SU-DHL-6 (cell line): ENCODE results near the gene HEATR1.
"Not testable (repeated sequence)": the region's sequence is repeated elsewhere in the genome, so short reads cannot be mapped to it uniquely, and the experiment has no call there.

ENCODE experiments used
- H2AFZ ChIP-seq: fragments of 200-600 bp; sonication (generic); 2 replicates; pipeline ENCODE4 v1.6.1; 2014; ENCODE audit warnings: low read depth, mild to moderate bottlenecking, moderate library complexity, mixed read lengths, antibody characterized with exemption, low read length; ENCODE audit not compliant: severe bottlenecking
- H3F3A ChIP-seq: fragments of 200-600 bp; shearing (Covaris generic); 2 replicates; pipeline ENCODE4 v1.6.0; 2016; ENCODE audit warnings: antibody characterized with exemption, mild to moderate bottlenecking; ENCODE audit not compliant: insufficient read depth
- H3K27ac ChIP-seq: fragments of 200-600 bp; sonication (generic); 2 replicates; pipeline ENCODE4 v1.5.1; 2016; ENCODE audit warnings: low read depth, mild to moderate bottlenecking, low read length, moderate library complexity, mixed read lengths
- H3K27me3 ChIP-seq: fragments of 200-600 bp; sonication (generic), shearing (Covaris generic); 2 replicates; pipeline ENCODE4 v1.6.0; 2014; ENCODE audit warnings: mild to moderate bottlenecking, low read length
- H3K36me3 ChIP-seq: fragments of 200-600 bp; sonication (generic); 2 replicates; pipeline ENCODE4 v1.6.1; 2014; ENCODE audit warnings: mild to moderate bottlenecking, low read length, mixed read lengths
- H3K4me2 ChIP-seq: fragments of 300-600, 200-600 bp; shearing (Covaris generic), sonication (generic); 2 replicates; pipeline ENCODE4 v1.6.0; 2014; ENCODE audit warnings: low read length, low read depth, mild to moderate bottlenecking; ENCODE audit not compliant: poor library complexity, severe bottlenecking
- H3K4me3 ChIP-seq: fragments of 200-600 bp; sonication (generic); 2 replicates; pipeline ENCODE4 v1.5.1; 2014; ENCODE audit warnings: antibody characterized with exemption, low read length, mild to moderate bottlenecking, mixed read lengths; ENCODE audit not compliant: insufficient read depth, poor library complexity, severe bottlenecking
- H3K79me2 ChIP-seq: fragments of 200-600 bp; sonication (generic); 2 replicates; pipeline ENCODE4 v1.6.1; 2014; ENCODE audit warnings: mild to moderate bottlenecking, low read length, moderate library complexity; ENCODE audit not compliant: insufficient read depth
- H3K9ac ChIP-seq: fragments of 200-600 bp; sonication (generic); 2 replicates; pipeline ENCODE4 v1.7.0; 2014; ENCODE audit warnings: mild to moderate bottlenecking, low read length
- H3K9me2 ChIP-seq: fragments of 200-600 bp; sonication (generic); replicated peaks from 2 replicates; pipeline ENCODE4 v1.6.1; 2014; ENCODE audit warnings: low read length; ENCODE audit not compliant: insufficient read depth
- H3K9me3 ChIP-seq: fragments of 200-600 bp; sonication (generic); 2 replicates; pipeline ENCODE4 v1.6.1; 2014; ENCODE audit warnings: low read length, mixed read lengths; ENCODE audit not compliant: insufficient read depth
- H4K20me1 ChIP-seq: fragments of 200-600 bp; sonication (generic); 2 replicates; pipeline ENCODE4 v1.6.1; 2014; ENCODE audit warnings: low read depth, mild to moderate bottlenecking, antibody characterized with exemption, low read length, moderate library complexity, mixed read lengths
- EZH2phosphoT487 ChIP-seq: fragments of 200-600 bp; sonication (generic), shearing (Covaris generic); conservative IDR thresholded peaks from 2 replicates; pipeline ENCODE4 v1.6.1; 2018; ENCODE audit warnings: mild to moderate bottlenecking, antibody characterized with exemption, low read length, moderate library complexity, mixed read lengths
- TF ChIP-seq, protein P1 (sequence below): fragments of 200-600 bp; sonication (generic); IDR thresholded peaks from one replicate; pipeline ENCODE4 v1.5.1; 2017; ENCODE audit warnings: antibody characterized with exemption, mild to moderate bottlenecking, low read length, moderate library complexity; ENCODE audit not compliant: insufficient read depth, poor library complexity, severe bottlenecking

The HEATR1 gene

DNA sequence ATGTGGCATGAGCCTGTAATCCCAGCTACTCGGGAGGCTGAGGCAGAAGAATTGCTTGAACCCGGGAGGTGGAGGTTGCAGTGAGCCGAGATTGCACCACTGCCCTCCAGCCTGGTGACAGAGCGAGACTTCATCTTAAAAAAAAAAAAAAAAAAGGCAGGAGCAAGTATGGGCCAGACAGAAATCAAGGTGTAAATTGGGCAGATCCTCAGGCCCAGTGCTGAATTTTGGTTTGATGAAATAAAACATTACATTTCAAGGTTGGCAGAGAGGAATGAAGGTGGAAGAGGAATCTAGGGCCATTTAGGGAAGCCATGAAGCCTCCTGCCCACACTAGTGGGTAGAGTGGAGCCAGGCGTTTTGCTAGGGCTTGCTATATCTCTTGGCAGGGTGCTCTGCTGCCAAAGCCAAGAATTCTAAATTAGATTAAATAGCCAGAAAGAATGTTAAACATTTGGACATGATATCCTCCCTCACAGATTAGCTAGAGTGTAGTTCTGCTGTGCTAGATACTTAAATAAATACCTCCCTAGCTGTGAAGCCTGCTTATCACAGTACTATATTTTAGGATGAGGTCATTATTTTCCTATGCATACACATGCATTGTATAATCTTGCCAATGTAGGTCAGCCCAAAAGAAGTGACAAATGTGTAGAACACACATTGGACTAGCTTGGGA, 97.2 kb downstream of the HEATR1 start:
- Histone ChIP-seq H3K36me3 (no peaks in the 10 kb centered on the region), H3K27me3 (no peaks in the 10 kb centered on the region), H3K9me2 (no peaks in the 10 kb centered on the region), H3F3A (no peaks in the 10 kb centered on the region), H3K9me3 (no peaks in the 10 kb centered on the region), H3K9ac (no peak overlapping the region), H3K4me3 (no peak overlapping the region), H4K20me1 (no peaks in the 10 kb centered on the region), H3K27ac (no peak overlapping the region), H2AFZ (no peak overlapping the region), H3K4me2 (no peak overlapping the region), H3K79me2 (no peaks in the 10 kb centered on the region)
- no peak for TF ChIP-seq EZH2phosphoT487
- TF ChIP-seq, protein P1, sequence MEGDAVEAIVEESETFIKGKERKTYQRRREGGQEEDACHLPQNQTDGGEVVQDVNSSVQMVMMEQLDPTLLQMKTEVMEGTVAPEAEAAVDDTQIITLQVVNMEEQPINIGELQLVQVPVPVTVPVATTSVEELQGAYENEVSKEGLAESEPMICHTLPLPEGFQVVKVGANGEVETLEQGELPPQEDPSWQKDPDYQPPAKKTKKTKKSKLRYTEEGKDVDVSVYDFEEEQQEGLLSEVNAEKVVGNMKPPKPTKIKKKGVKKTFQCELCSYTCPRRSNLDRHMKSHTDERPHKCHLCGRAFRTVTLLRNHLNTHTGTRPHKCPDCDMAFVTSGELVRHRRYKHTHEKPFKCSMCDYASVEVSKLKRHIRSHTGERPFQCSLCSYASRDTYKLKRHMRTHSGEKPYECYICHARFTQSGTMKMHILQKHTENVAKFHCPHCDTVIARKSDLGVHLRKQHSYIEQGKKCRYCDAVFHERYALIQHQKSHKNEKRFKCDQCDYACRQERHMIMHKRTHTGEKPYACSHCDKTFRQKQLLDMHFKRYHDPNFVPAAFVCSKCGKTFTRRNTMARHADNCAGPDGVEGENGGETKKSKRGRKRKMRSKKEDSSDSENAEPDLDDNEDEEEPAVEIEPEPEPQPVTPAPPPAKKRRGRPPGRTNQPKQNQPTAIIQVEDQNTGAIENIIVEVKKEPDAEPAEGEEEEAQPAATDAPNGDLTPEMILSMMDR = no peak

DNA sequence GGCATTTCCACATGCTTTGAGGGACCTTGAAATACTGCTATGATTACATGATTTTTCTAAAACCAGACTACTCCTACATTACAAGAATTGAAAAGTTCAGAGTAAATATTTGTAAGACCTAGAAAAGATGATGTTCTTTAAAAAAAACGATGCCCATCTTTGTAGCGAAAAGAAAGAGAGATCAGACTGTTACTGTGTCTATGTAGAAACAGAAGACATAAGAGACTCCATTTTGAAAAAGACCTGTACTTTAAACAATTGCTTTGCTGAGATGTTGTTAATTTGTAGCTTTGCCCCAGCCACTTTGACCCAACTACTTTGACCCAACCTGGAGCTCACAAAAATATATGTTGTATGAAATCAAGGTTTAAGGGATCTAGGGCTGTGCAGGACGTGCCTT, 100.0 kb downstream of the HEATR1 start:
- H3K9me3 ChIP-seq, H3K9me2 ChIP-seq, H2AFZ ChIP-seq, H3F3A ChIP-seq, H3K27ac ChIP-seq, H3K27me3 ChIP-seq, H4K20me1 ChIP-seq, H3K79me2 ChIP-seq, H3K36me3 ChIP-seq, H3K4me3 ChIP-seq, H3K4me2 ChIP-seq, H3K9ac ChIP-seq: not testable (repeated sequence)

DNA sequence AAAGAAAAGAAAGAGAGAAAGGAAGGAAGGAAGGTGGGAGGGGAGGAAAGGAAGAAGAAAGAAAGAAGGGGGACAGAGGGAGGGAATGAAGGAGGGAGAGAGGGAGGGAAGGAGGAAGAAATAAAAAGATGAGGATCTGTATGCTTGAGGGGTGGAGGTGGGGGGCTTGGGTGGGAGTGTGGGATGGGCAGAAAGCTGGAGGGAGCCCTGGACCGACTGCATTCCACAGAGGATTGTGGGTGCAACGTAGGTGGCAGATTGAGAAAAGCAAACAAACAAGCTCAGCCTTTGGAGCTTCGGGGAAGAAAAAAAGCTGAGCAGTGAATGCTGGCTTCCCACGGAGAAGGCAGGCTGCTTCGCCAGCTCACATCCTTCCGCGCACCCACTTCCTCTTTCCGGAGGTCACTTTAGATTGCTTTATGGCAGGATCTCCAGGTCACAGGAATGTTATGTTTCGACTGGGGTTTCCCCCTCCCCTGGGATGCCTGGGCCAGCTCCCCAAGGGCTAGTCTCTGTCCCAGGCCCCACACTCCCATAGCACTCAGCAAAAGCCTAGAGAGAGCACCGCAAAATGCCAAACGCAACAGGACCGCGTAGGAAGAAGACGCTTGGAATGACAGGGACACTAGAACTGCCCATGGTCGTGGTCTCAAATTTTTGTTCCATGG, 101.2 kb downstream of the HEATR1 start:
- Histone ChIP-seq H3K9me3 (no peaks in the 10 kb centered on the region), H3K4me2 (no peak overlapping the region), H4K20me1 (no peaks in the 10 kb centered on the region), H3K4me3 (no peak overlapping the region), H2AFZ (no peak overlapping the region), H3K9me2 (no peaks in the 10 kb centered on the region), H3F3A (no peaks in the 10 kb centered on the region), H3K36me3 (no peaks in the 10 kb centered on the region), H3K9ac (no peak overlapping the region), H3K27ac (no peak overlapping the region), H3K27me3 (no peaks in the 10 kb centered on the region), H3K79me2 (no peaks in the 10 kb centered on the region)
- TF ChIP-seq, protein P1 = no peak
- TF ChIP-seq EZH2phosphoT487 = no peak

DNA sequence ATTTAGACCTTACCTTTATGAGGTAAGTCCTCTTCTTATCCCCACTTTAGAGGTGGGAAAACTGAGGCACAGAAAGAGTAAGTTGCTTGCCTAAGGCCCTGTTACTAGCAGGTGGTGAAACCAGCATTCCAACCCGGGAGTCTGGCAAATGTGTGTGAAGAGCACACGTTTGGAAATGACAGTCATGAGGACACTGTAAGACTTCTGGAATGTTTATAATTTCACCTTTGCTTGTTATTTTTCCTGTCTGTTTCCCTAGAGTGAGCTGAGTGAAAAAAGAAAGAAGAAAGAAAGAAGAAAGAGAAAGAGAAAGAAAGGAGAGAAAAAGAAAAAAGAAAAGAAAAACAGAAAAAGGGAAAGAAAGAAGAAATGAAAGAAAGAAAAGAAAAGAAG, 101.7 kb downstream of the HEATR1 start:
- TF ChIP-seq, protein P1 = no peak
- TF ChIP-seq EZH2phosphoT487 = no peak
- no peaks in the 10 kb centered on the region for H3K9me3 ChIP-seq
- H3K27ac ChIP-seq = no peak overlapping the region
- H4K20me1 ChIP-seq = no peaks in the 10 kb centered on the region
- H3K4me3 ChIP-seq = no peak overlapping the region
- H3K36me3 ChIP-seq = no peaks in the 10 kb centered on the region
- H3K4me2 ChIP-seq = no peak overlapping the region
- no peaks in the 10 kb centered on the region for H3F3A ChIP-seq
- no peak overlapping the region for H3K9ac ChIP-seq
- no peaks in the 10 kb centered on the region for H3K79me2 ChIP-seq
- no peak overlapping the region for H2AFZ ChIP-seq
- no peaks in the 10 kb centered on the region for H3K9me2 ChIP-seq
- no peaks in the 10 kb centered on the region for H3K27me3 ChIP-seq
